Heart left ventricle (tissue), 16 donors: ENCODE results near the gene ABCC1. TPM values are rescaled to one million over a fixed set of nuclear protein-coding genes. Genes with fewer than 3 reads are reported as not detected.

ENCODE experiments used
- ATAC-seq, 4 donors: fragments of 200-7000 bp; cut with Tn5 transposase; one replicate each; pipeline ENCODE4 v1.9.1; 2020 to 2022; ENCODE audit warnings: moderate library complexity in 4 of 4, mild to moderate bottlenecking in 3 of 4, moderate number of reproducible peaks in 1 of 4
- DNase-seq, 5 donors: peaks; one replicate each; pipeline ENCODE4 v3.0.0-alpha.2; 2020
- H3K27ac ChIP-seq, 12 donors: fragments of 200-600 bp; sonication (generic) in 4 of 12; one replicate each; pipeline versions ENCODE4 v1.5.0 to v1.8.0; 2016 to 2022; ENCODE audit warnings: mild to moderate bottlenecking in 2 of 12
- H3K27me3 ChIP-seq, 9 donors: fragments of 200-600 bp; sonication (generic) in 2 of 9; one replicate each; pipeline versions ENCODE4 v1.5.1 to v1.8.0; 2016 to 2022; ENCODE audit warnings: mild to moderate bottlenecking in 3 of 9
- H3K36me3 ChIP-seq, 9 donors: fragments of 200-600 bp; sonication (generic) in 2 of 9; one replicate each; pipeline versions ENCODE4 v1.5.0 to v1.8.0; 2018 to 2022; ENCODE audit warnings: mild to moderate bottlenecking in 2 of 9
- H3K4me1 ChIP-seq, 12 donors: fragments of 200-600 bp; sonication (generic) in 4 of 12; one replicate each; pipeline versions ENCODE4 v1.5.0 to v1.8.0; 2016 to 2022; ENCODE audit warnings: mild to moderate bottlenecking in 3 of 12
- H3K4me3 ChIP-seq, 12 donors: fragments of 200-600 bp; sonication (generic) in 4 of 12; one replicate each; pipeline versions ENCODE4 v1.5.0 to v1.8.0; 2017 to 2022; ENCODE audit warnings: mild to moderate bottlenecking in 9 of 12, moderate library complexity in 4 of 12
- H3K9me3 ChIP-seq, 12 donors: fragments of 200-600 bp; sonication (generic) in 4 of 12; one replicate each; pipeline versions ENCODE4 v1.5.0 to v1.8.0; 2016 to 2022; ENCODE audit warnings: mild to moderate bottlenecking in 1 of 12
- CTCF ChIP-seq, 12 donors: fragments of 200-600 bp; sonication (generic) in 4 of 12; IDR thresholded peaks; one replicate each; pipeline versions ENCODE4 v1.5.0 to v1.8.0; 2018 to 2022; ENCODE audit warnings: antibody characterized with exemption in 12 of 12, mild to moderate bottlenecking in 5 of 12
- POLR2A ChIP-seq, 2 donors: fragments of 450-650 bp; IDR thresholded peaks; one replicate each; pipeline ENCODE4 v1.6.1; 2017; ENCODE audit warnings: antibody characterized with exemption in 2 of 2, mild to moderate bottlenecking in 2 of 2, moderate library complexity in 2 of 2
- WGBS, 4 donors: extraction: QIAGEN DNeasy Blood & Tissue Kit in 2 of 4; methylation state at CpG; one replicate each; pipeline versions ENCODE4 v1.1.5 to v1.1.7; 2013 to 2018; 5-methylcytosine and 5-hydroxymethylcytosine counted together
- intact Hi-C, 10 donors: fragments of 100-400 bp; cut with DNase I; formaldehyde crosslinking; loops; one replicate each; pipeline versions ENCODE4 v1.11.1 to v1.14.2; 2022
- polyA plus RNA-seq, 2 donors: library from polyadenylated mRNA; stranded (reverse); fragments of 200-250 nt; gene quantifications; one replicate each; pipeline ENCODE4 v1.2.3, GENCODE V29; 2013
- total RNA-seq, 9 donors: library from RNA; depleted of rRNA in 2 of 9; stranded (reverse); fragments of >200 nt in 2 of 9; fragmentation: NEBNext Ultra II Directional in 3 of 9; extraction: Animal tissue kit (Norgen Biotek cat#: 25700) in 3 of 9; gene quantifications; one replicate each; pipeline versions ENCODE4 v1.1.0 to v1.2.4, GENCODE V29; 2016 to 2023
- donor health status: ischemic (EF 13 %, LVEDD 7.1; RV severe dilation, severe dysfunction).
- donor health status: healthy with polysubstance abuse.
- donor health status: DM: no; HTN: yes; CAD: no.
- donor health status: DM: no; HTN: no; CAD: no.
- donor health status: ischemic (EF 25% LVEDD 6.9; RV normal size, moderate dysfunction).
- donor health status: ischemic (EF 25% LVEDD 5.7; RV mildly dilated, moderate dysfunction).
- donor health status: healthy.
- donor health status: DM: yes; HTN: yes; CAD: no.
- donor health status: ischemic (EF 35%, LVEDD 5.7; RV mildly dilated, moderate dysfunction).
- donor health status: nonischemic (EF 11% LVEDD 7.7; RV severe dilation, severe dysfunction).
- donor health status: DM: yes; HTN: yes; CAD: no.
- donor health status: PGD.
- donor health status: ischemic (EF 29% LVEDD 5.4; RV normal size, mild dysfunction).
- donor health status: nonischemic (EF 23%, LVEDD 6.1; RV moderate dilation, normal function).

Gene ABCC1
- total and polyA plus RNA-seq, 11 donors, result 8.1 to 28.0 (median 22.4) TPM

- TF ChIP-seq POLR2A (IDR thresholded peaks at IDR 0.05), result no peak
- TF ChIP-seq CTCF (IDR thresholded peaks at IDR 0.05), result no peak
Observed at GRCh38 chr16:16009401-16009800, 60.0 kb downstream of the ABCC1 start.

GRCh38 chr16:16010194-16010593, 60.8 kb downstream of the ABCC1 start:
- no peak for ATAC-seq
- intact Hi-C loops, result loop anchor here in 1 of 10 donors (5.0 kb wide), 2 partner anchors 63 to 123 kb away; partner anchors contain the start of genes ABCC1 and CEP20
- peaks cover 0 to 14% (median 8%) of the 10 kb centered on the region in 12 donors for H3K4me1 ChIP-seq
- peaks cover 0 to 42% (median 11%) of the 10 kb centered on the region in 9 donors for H3K36me3 ChIP-seq
- WGBS, 4 donors, result 96 to 97% (median 96%) methylated on average over 3 of the region's 3 CpGs
- DNase-seq, result no peak
- no peak overlapping the region for H3K4me3 ChIP-seq
- no peaks in the 10 kb centered on the region for H3K27me3 ChIP-seq
- H3K27ac ChIP-seq, result peak overlapping the region in 5 of 12 donors; percentile 59 to 74 (median 62)
- H3K9me3 ChIP-seq, result no peaks in the 10 kb centered on the region
- TF ChIP-seq POLR2A (IDR thresholded peaks at IDR 0.05), result no peak
- no peak for TF ChIP-seq CTCF (IDR thresholded peaks at IDR 0.05)

More at GRCh38 chr16:16009401-16009800, 60.0 kb downstream of the ABCC1 start:
- Histone ChIP-seq H3K27me3 (no peaks in the 10 kb centered on the region), H3K36me3 (peaks cover 0 to 41% (median 11%) of the 10 kb centered on the region in 9 donors), H3K4me1 (peaks cover 0 to 7% (median under 1%) of the 10 kb centered on the region in 12 donors), H3K4me3 (no peak overlapping the region), H3K9me3 (no peaks in the 10 kb centered on the region), H3K27ac (peak overlapping the region in 10 of 12 donors; percentile 46 to 74 (median 60))
- WGBS, 4 donors, result 75 to 92% (median 82%) methylated on average over 10 to 11 of the region's 11 CpGs
- intact Hi-C loops, result loop anchor here in 2 of 10 donors (5.0 kb wide), 2 partner anchors 57 to 132 kb away; no protein-coding TSS in a partner anchor
- peak; percentile 50 to 82 (median 69) for DNase-seq
- ATAC-seq, result peak; percentile 91 to 95 (median 93)

- TF ChIP-seq POLR2A (IDR thresholded peaks at IDR 0.05) (no peak), CTCF (IDR thresholded peaks at IDR 0.05) (no peak)
- intact Hi-C loops, result loop anchor here in 1 of 10 donors (5.0 kb wide), 2 partner anchors 65 to 125 kb away; partner anchors contain the start of genes ABCC1 and CEP20
- WGBS, 4 donors, result 91 to 97% (median 94%) methylated on average over 5 of the region's 5 CpGs
Observed at GRCh38 chr16:16012144-16012543, 62.7 kb downstream of the ABCC1 start.

GRCh38 chr16:16013812-16014211, 64.4 kb downstream of the ABCC1 start:
- H3K36me3 ChIP-seq, result peaks cover 0 to 73% (median 31%) of the 10 kb centered on the region in 9 donors
- H3K27ac ChIP-seq, result no peak overlapping the region
- intact Hi-C loops, result loop anchor here in 1 of 10 donors (2.0 to 5.0 kb wide), 3 partner anchors 19 to 127 kb away; partner anchors contain the start of genes ABCC1 and CEP20
- ATAC-seq (no peak), DNase-seq (no peak)
- 92 to 96% (median 93%) methylated on average over 6 of the region's 6 CpGs for WGBS, 4 donors
- no peak overlapping the region for H3K4me3 ChIP-seq
- no peak for TF ChIP-seq CTCF (IDR thresholded peaks at IDR 0.05)
- TF ChIP-seq POLR2A (IDR thresholded peaks at IDR 0.05), result no peak
- H3K4me1 ChIP-seq, result peaks cover 0 to 22% (median 13%) of the 10 kb centered on the region in 12 donors
- no peaks in the 10 kb centered on the region for H3K27me3 ChIP-seq
- H3K9me3 ChIP-seq, result no peaks in the 10 kb centered on the region

More at GRCh38 chr16:16012144-16012543, 62.7 kb downstream of the ABCC1 start:
- DNase-seq (no peak), ATAC-seq (no peak)
- H3K9me3 ChIP-seq, result no peaks in the 10 kb centered on the region
- no peaks in the 10 kb centered on the region for H3K27me3 ChIP-seq
- H3K4me1 ChIP-seq, result peaks cover 0 to 22% (median 13%) of the 10 kb centered on the region in 12 donors
- peaks cover 0 to 60% (median 23%) of the 10 kb centered on the region in 9 donors for H3K36me3 ChIP-seq
- no peak overlapping the region for H3K27ac ChIP-seq
- H3K4me3 ChIP-seq, result no peak overlapping the region
